NCI-H69 (cell line): ENCODE measurements around the gene CALHM3.
"Not testable (repeated sequence)": the region's sequence is repeated elsewhere in the genome, so short reads cannot be mapped to it uniquely, and the experiment has no call there.

Source experiments
- DNase-seq: peaks from one replicate; lab custom pipeline; 2025; lab: John Stamatoyannopoulos, UW

CALHM3 gene

GRCh38 chr10:103502849-103503660 lies 24.0 kb upstream of the CALHM3 start:
- peak; percentile 23 for DNase-seq

- no peak for DNase-seq
Observed at GRCh38 chr10:103501186-103501585, 22.1 kb upstream of the CALHM3 start.

- DNase-seq, result no peak
Observed at GRCh38 chr10:103500481-103500880, 21.4 kb upstream of the CALHM3 start.

- DNase-seq, result no peak
Observed at GRCh38 chr10:103499881-103500280, 20.8 kb upstream of the CALHM3 start.

- peak; percentile 25 for DNase-seq
Observed at GRCh38 chr10:103498936-103499638, 20.0 kb upstream of the CALHM3 start.

- DNase-seq, result no peak
Observed at GRCh38 chr10:103497161-103497915, 18.3 kb upstream of the CALHM3 start.

GRCh38 chr10:103495321-103495720 lies 16.3 kb upstream of the CALHM3 start:
- no peak for DNase-seq

- peak; percentile 61 for DNase-seq
Observed at GRCh38 chr10:103493916-103494877, 15.2 kb upstream of the CALHM3 start.

- peak; percentile 78 for DNase-seq
Observed at GRCh38 chr10:103493362-103493915, 14.4 kb upstream of the CALHM3 start, which contains the start of gene NEURL1. NEURL1 (plus strand) TSS chr10:103493705; CDS start chr10:103494388, 683 bp downstream.

- no peak for DNase-seq
Observed at GRCh38 chr10:103492655-103493261, 13.7 kb upstream of the CALHM3 start.

- DNase-seq, result peak; percentile 48
Observed at GRCh38 chr10:103491729-103492364, 12.8 kb upstream of the CALHM3 start.

GRCh38 chr10:103490986-103491314 lies 11.9 kb upstream of the CALHM3 start:
- no peak for DNase-seq

- no peak for DNase-seq
Observed at GRCh38 chr10:103487410-103487708, 8.3 kb upstream of the CALHM3 start.

- not testable (repeated sequence) for DNase-seq
Observed at GRCh38 chr10:103486635-103487409, 7.8 kb upstream of the CALHM3 start.

- DNase-seq, result peak; percentile 77
Observed at GRCh38 chr10:103481974-103482531, 3.0 kb upstream of the CALHM3 start.

- DNase-seq, result no peak
Observed at GRCh38 chr10:103480521-103480920, 1.5 kb upstream of the CALHM3 start.

- DNase-seq, result no peak
Observed at GRCh38 chr10:103478671-103479070, 369 bp downstream of the CALHM3 start.

- peak; percentile 23 for DNase-seq
Observed at GRCh38 chr10:103476046-103476768, 2.8 kb downstream of the CALHM3 start.

- DNase-seq, result no peak
Observed at GRCh38 chr10:103475437-103475836, 3.6 kb downstream of the CALHM3 start.
